Bronchial epithelial cell (primary cell): ENCODE data around the gene KDM4C. TPM values are rescaled to one million over a fixed set of nuclear protein-coding genes. Genes with fewer than 3 reads are reported as not detected.
A peak's percentile ranks its signal among the peaks of the same experiment; 100 is the strongest.

Source experiments
- DNase-seq: peaks from one replicate; pipeline ENCODE4 v3.0.0-alpha.2; 2010; ENCODE audit warnings: low read depth
- FAIRE-seq: peaks from 2 replicates; lab custom pipeline; 2011; peaks lifted over from hg19 to GRCh38; lab: Jason Lieb, UNC
- H3K27me3 ChIP-seq: 2 replicates; pipeline ENCODE4 v1.5.1; 2011; ENCODE audit warnings: low read length; ENCODE audit not compliant: control insufficient read depth, insufficient read depth
- H3K36me3 ChIP-seq: 2 replicates; pipeline ENCODE4 v1.5.1; 2011; ENCODE audit warnings: low read length; ENCODE audit not compliant: control insufficient read depth, insufficient read depth
- H3K4me3 ChIP-seq: 2 replicates; pipeline ENCODE4 v1.5.1; 2011; ENCODE audit warnings: mild to moderate bottlenecking, low read depth, low read length, control low read depth
- CTCF ChIP-seq: IDR thresholded peaks from 2 replicates; pipeline ENCODE4 v1.5.1; 2011; ENCODE audit warnings: mild to moderate bottlenecking, moderate library complexity, low read length, control low read depth, inconsistent platforms; ENCODE audit not compliant: insufficient read depth, severe bottlenecking
- total RNA-seq: library from RNA; depleted of rRNA; stranded (reverse); fragments of >200 nt; gene quantifications from 2 replicates; pipeline ENCODE4 v1.2.1, GENCODE V29; 2014

Gene KDM4C
- total RNA-seq, 1 donor from 2014 or later = 36.6 TPM

- H3K4me3 ChIP-seq = no peak overlapping the region
- no peak for FAIRE-seq
- no peak for TF ChIP-seq CTCF
- no peak for DNase-seq
- no peaks in the 10 kb centered on the region for H3K36me3 ChIP-seq
- H3K27me3 ChIP-seq = peaks cover 1% of the 10 kb centered on the region
These were observed 453.9 kb downstream of the KDM4C start for GRCh38 chr9:7211657-7212056.

GRCh38 chr9:7212101-7212500 lies 454.3 kb downstream of the KDM4C start:
- no peak for TF ChIP-seq CTCF
- no peak overlapping the region for H3K4me3 ChIP-seq
- FAIRE-seq = no peak
- no peaks in the 10 kb centered on the region for H3K36me3 ChIP-seq
- DNase-seq = no peak
- peaks cover 1% of the 10 kb centered on the region for H3K27me3 ChIP-seq

- no peaks in the 10 kb centered on the region for H3K36me3 ChIP-seq
- no peak for TF ChIP-seq CTCF
- no peak overlapping the region for H3K4me3 ChIP-seq
- DNase-seq (peak; percentile 86), FAIRE-seq (no peak)
- H3K27me3 ChIP-seq = no peaks in the 10 kb centered on the region
These were observed 458.4 kb downstream of the KDM4C start for GRCh38 chr9:7216004-7216841.

GRCh38 chr9:7223981-7224380 lies 466.2 kb downstream of the KDM4C start:
- Histone ChIP-seq H3K4me3 (no peak overlapping the region), H3K36me3 (no peaks in the 10 kb centered on the region), H3K27me3 (no peaks in the 10 kb centered on the region)
- peak; percentile 46 for DNase-seq
- TF ChIP-seq CTCF = no peak
- FAIRE-seq = no peak

Other genes with a start within 250 kb of the KDM4C start
- not detected in 2 replicates for gene GLDC, start 112.2 kb upstream of the KDM4C start, total RNA-seq